WI38 (cell line): ENCODE data around the gene CREB5.

Experiments
- H3K4me3 ChIP-seq: 2 replicates; pipeline ENCODE4 v1.5.1; 2011; ENCODE audit warnings: low read depth, mild to moderate bottlenecking, control low read depth, low read length
- CTCF ChIP-seq: IDR thresholded peaks from 2 replicates; pipeline ENCODE4 v1.5.1; 2012; ENCODE audit warnings: low read depth, mild to moderate bottlenecking, control low read depth, low read length

CREB5 gene

DNA sequence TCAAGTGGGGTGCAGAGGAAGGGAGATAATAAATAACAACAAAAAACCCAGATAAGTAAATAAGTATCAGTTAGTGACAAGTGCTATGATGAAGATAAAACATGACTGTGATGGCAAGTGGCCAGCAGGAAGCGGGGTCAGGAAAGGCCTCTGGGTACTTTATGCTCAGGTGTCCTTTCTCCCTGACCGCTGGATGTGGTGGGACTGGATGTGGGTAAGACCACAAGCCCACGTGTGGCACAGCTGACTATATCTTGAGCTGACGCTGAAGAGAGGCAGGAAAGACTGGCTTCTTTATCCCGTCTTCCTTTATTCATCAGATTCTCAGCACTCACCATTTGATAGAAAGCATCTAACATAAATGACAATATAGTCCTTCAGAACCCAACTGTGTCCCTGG, 87.8 kb downstream of the CREB5 start:
- H3K4me3 ChIP-seq: no peak overlapping the region
- no peak for TF ChIP-seq CTCF

DNA sequence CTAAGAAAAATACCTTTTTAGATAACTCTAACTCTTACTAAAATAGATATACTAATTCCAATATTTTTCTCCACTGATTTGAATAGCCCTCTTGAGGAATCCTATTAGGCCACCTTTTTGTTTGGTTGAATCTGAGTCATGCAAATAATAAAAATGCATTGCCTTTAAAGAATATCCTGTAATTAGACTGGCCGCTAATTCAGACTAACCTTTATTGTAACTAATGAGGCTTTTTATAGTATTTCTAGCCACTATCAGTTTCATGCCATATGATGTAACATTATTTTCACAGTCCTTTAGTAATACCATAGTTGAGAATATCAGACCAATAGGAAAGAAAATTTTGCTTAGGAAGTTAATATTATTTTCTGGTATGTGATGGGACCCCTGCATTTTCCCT, 90.1 kb downstream of the CREB5 start:
- no peak for TF ChIP-seq CTCF
- H3K4me3 ChIP-seq: no peak overlapping the region

GRCh38 chr7:28503396-28503795, 91.1 kb downstream of the CREB5 start:
- no peak for TF ChIP-seq CTCF
- H3K4me3 ChIP-seq: no peak overlapping the region

DNA sequence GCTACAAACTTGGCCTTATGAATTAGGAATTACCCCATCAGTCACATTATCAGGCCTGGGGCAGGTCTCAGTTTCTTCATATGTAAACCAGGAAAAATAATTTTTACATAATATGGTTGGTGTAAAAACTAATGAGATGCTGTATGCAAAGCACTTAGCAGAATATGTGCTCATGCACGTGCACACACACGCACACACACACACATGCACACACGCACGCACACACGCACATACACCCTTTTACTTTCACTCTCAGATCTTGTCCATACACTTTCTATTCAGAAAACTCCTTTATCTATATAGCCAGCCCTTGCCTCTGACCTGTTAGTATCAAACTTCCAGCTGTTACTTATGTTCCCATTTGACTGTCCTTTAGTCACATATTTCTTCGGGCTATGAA, 92.7 kb downstream of the CREB5 start:
- no peak overlapping the region for H3K4me3 ChIP-seq
- no peak for TF ChIP-seq CTCF

DNA sequence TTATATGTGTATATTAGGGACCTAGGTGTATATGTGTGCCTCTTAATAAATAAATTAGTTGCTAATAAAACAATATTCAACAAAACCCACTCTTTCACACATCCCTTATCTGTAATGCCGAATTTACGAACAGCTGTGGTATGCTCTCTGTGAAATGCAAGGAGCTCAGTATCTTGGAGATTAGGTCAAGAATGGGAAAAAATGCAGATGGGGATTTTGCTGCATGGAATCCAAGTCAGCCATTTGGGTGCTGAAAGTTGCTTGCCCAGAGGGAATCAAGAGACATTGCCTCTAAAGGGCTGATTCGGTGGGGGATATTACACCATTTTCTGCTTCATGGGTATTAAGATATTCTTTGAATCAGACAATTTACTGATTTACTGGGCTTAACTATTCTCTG, 93.5 kb downstream of the CREB5 start:
- TF ChIP-seq CTCF: no peak
- no peak overlapping the region for H3K4me3 ChIP-seq

- H3K4me3 ChIP-seq: no peak overlapping the region
- no peak for TF ChIP-seq CTCF
These were observed 95.4 kb downstream of the CREB5 start for GRCh38 chr7:28507525-28508282.

GRCh38 chr7:28509251-28510025, 97.1 kb downstream of the CREB5 start:
- H3K4me3 ChIP-seq: no peak overlapping the region
- no peak for TF ChIP-seq CTCF
